Measurements from ENCODE around the gene NACC2. TPM values are rescaled to one million over a fixed set of nuclear protein-coding genes. Genes with fewer than 3 reads are reported as not detected.

NACC2 gene
- total and polyA plus RNA-seq, 4 donors: 22.9 to 53.4 (median 32.1) TPM

- WGBS (ENCODE audit: insufficient coverage): 83% methylated on average over 20 of the region's 22 CpGs
- Histone ChIP-seq H3K27ac (ENCODE audit: low read depth, low read length) (no peak overlapping the region), H3K36me3 (ENCODE audit: control insufficient read depth, insufficient read depth, low read length) (peaks cover 46% of the 10 kb centered on the region), H3K9me3 (ENCODE audit: control insufficient read depth, insufficient read depth, low read length) (no peaks in the 10 kb centered on the region), H3K4me1 (ENCODE audit: control insufficient read depth, insufficient read depth, low read length) (peaks cover 33% of the 10 kb centered on the region), H3K27me3 (ENCODE audit: control insufficient read depth, insufficient read depth, low read length) (no peaks in the 10 kb centered on the region), H3K4me3 (ENCODE audit: low read depth, low read length) (no peak overlapping the region)
- no peak for DNase-seq (ENCODE audit: low read depth in 4 of 6, low spot score in 6 of 6)
These were observed 16.1 kb upstream of the NACC2 start for GRCh38 chr9:136111190-136111589.

GRCh38 chr9:136110082-136111061 is 15.3 kb upstream of the NACC2 start:
- peak in 2 of 6 donors; percentile 62 to 79 for DNase-seq (ENCODE audit: low read depth in 4 of 6, low spot score in 6 of 6)
- Histone ChIP-seq H3K27me3 (ENCODE audit: control insufficient read depth, insufficient read depth, low read length) (peaks cover under 1% of the 10 kb centered on the region), H3K27ac (ENCODE audit: low read depth, low read length) (peak overlapping the region; percentile 69), H3K36me3 (ENCODE audit: control insufficient read depth, insufficient read depth, low read length) (peaks cover 38% of the 10 kb centered on the region), H3K9me3 (ENCODE audit: control insufficient read depth, insufficient read depth, low read length) (no peaks in the 10 kb centered on the region), H3K4me3 (ENCODE audit: low read depth, low read length) (peak overlapping the region; percentile 29), H3K4me1 (ENCODE audit: control insufficient read depth, insufficient read depth, low read length) (peaks cover 39% of the 10 kb centered on the region)
- 12% methylated on average over 34 of the region's 42 CpGs for WGBS (ENCODE audit: insufficient coverage)

- Histone ChIP-seq H3K9me3 (ENCODE audit: control insufficient read depth, insufficient read depth, low read length) (no peaks in the 10 kb centered on the region), H3K4me3 (ENCODE audit: low read depth, low read length) (peak overlapping the region; percentile 29), H3K36me3 (ENCODE audit: control insufficient read depth, insufficient read depth, low read length) (peaks cover 33% of the 10 kb centered on the region), H3K4me1 (ENCODE audit: control insufficient read depth, insufficient read depth, low read length) (peaks cover 47% of the 10 kb centered on the region), H3K27ac (ENCODE audit: low read depth, low read length) (peak overlapping the region; percentile 79), H3K27me3 (ENCODE audit: control insufficient read depth, insufficient read depth, low read length) (peaks cover 4% of the 10 kb centered on the region)
- WGBS (ENCODE audit: insufficient coverage): 1% methylated on average over 48 of the region's 48 CpGs
- peak in 5 of 6 donors; percentile 75 to 95 (median 83) for DNase-seq (ENCODE audit: low read depth in 4 of 6, low spot score in 6 of 6)
These were observed 14.4 kb upstream of the NACC2 start for GRCh38 chr9:136109351-136110081.

GRCh38 chr9:136108648-136109266 is 13.7 kb upstream of the NACC2 start:
- no peaks in the 10 kb centered on the region for H3K9me3 ChIP-seq (ENCODE audit: control insufficient read depth, insufficient read depth, low read length)
- H3K36me3 ChIP-seq (ENCODE audit: control insufficient read depth, insufficient read depth, low read length): peaks cover 27% of the 10 kb centered on the region
- peaks cover 4% of the 10 kb centered on the region for H3K27me3 ChIP-seq (ENCODE audit: control insufficient read depth, insufficient read depth, low read length)
- H3K27ac ChIP-seq (ENCODE audit: low read depth, low read length): peak overlapping the region; percentile 79
- DNase-seq (ENCODE audit: low read depth in 4 of 6, low spot score in 6 of 6): no peak
- peaks cover 54% of the 10 kb centered on the region for H3K4me1 ChIP-seq (ENCODE audit: control insufficient read depth, insufficient read depth, low read length)
- WGBS (ENCODE audit: insufficient coverage): 43% methylated on average over 26 of the region's 27 CpGs
- peak overlapping the region; percentile 24 for H3K4me3 ChIP-seq (ENCODE audit: low read depth, low read length)

GRCh38 chr9:136107953-136108647 is 13.0 kb upstream of the NACC2 start:
- 85% methylated on average over 27 of the region's 29 CpGs for WGBS (ENCODE audit: insufficient coverage)
- Histone ChIP-seq H3K9me3 (ENCODE audit: control insufficient read depth, insufficient read depth, low read length) (no peaks in the 10 kb centered on the region), H3K27me3 (ENCODE audit: control insufficient read depth, insufficient read depth, low read length) (peaks cover 4% of the 10 kb centered on the region), H3K4me3 (ENCODE audit: low read depth, low read length) (no peak overlapping the region), H3K36me3 (ENCODE audit: control insufficient read depth, insufficient read depth, low read length) (peaks cover 29% of the 10 kb centered on the region), H3K4me1 (ENCODE audit: control insufficient read depth, insufficient read depth, low read length) (peaks cover 61% of the 10 kb centered on the region), H3K27ac (ENCODE audit: low read depth, low read length) (no peak overlapping the region)
- no peak for DNase-seq (ENCODE audit: low read depth in 4 of 6, low spot score in 6 of 6)

GRCh38 chr9:136107155-136107952 is 12.3 kb upstream of the NACC2 start:
- no peak overlapping the region for H3K4me3 ChIP-seq (ENCODE audit: low read depth, low read length)
- peaks cover 25% of the 10 kb centered on the region for H3K36me3 ChIP-seq (ENCODE audit: control insufficient read depth, insufficient read depth, low read length)
- peaks cover 61% of the 10 kb centered on the region for H3K4me1 ChIP-seq (ENCODE audit: control insufficient read depth, insufficient read depth, low read length)
- 66% methylated on average over 20 of the region's 29 CpGs for WGBS (ENCODE audit: insufficient coverage)
- H3K27me3 ChIP-seq (ENCODE audit: control insufficient read depth, insufficient read depth, low read length): peaks cover 4% of the 10 kb centered on the region
- no peak overlapping the region for H3K27ac ChIP-seq (ENCODE audit: low read depth, low read length)
- no peaks in the 10 kb centered on the region for H3K9me3 ChIP-seq (ENCODE audit: control insufficient read depth, insufficient read depth, low read length)
- DNase-seq (ENCODE audit: low read depth in 4 of 6, low spot score in 6 of 6): no peak

- WGBS (ENCODE audit: insufficient coverage): 31% methylated on average over 15 of the region's 17 CpGs
- no peaks in the 10 kb centered on the region for H3K9me3 ChIP-seq (ENCODE audit: control insufficient read depth, insufficient read depth, low read length)
- H3K4me1 ChIP-seq (ENCODE audit: control insufficient read depth, insufficient read depth, low read length): peaks cover 53% of the 10 kb centered on the region
- peaks cover 4% of the 10 kb centered on the region for H3K27me3 ChIP-seq (ENCODE audit: control insufficient read depth, insufficient read depth, low read length)
- no peak overlapping the region for H3K4me3 ChIP-seq (ENCODE audit: low read depth, low read length)
- H3K36me3 ChIP-seq (ENCODE audit: control insufficient read depth, insufficient read depth, low read length): peaks cover 12% of the 10 kb centered on the region
- no peak for DNase-seq (ENCODE audit: low read depth in 4 of 6, low spot score in 6 of 6)
- H3K27ac ChIP-seq (ENCODE audit: low read depth, low read length): no peak overlapping the region
These were observed 10.5 kb upstream of the NACC2 start for GRCh38 chr9:136105398-136106135.

GRCh38 chr9:136104916-136105315 is 9.8 kb upstream of the NACC2 start:
- WGBS (ENCODE audit: insufficient coverage): 78% methylated on average over 6 of the region's 6 CpGs
- H3K4me3 ChIP-seq (ENCODE audit: low read depth, low read length): no peak overlapping the region
- peaks cover 9% of the 10 kb centered on the region for H3K36me3 ChIP-seq (ENCODE audit: control insufficient read depth, insufficient read depth, low read length)
- DNase-seq (ENCODE audit: low read depth in 4 of 6, low spot score in 6 of 6): no peak
- H3K27me3 ChIP-seq (ENCODE audit: control insufficient read depth, insufficient read depth, low read length): peaks cover 4% of the 10 kb centered on the region
- H3K9me3 ChIP-seq (ENCODE audit: control insufficient read depth, insufficient read depth, low read length): no peaks in the 10 kb centered on the region
- no peak overlapping the region for H3K27ac ChIP-seq (ENCODE audit: low read depth, low read length)
- peaks cover 52% of the 10 kb centered on the region for H3K4me1 ChIP-seq (ENCODE audit: control insufficient read depth, insufficient read depth, low read length)
